SK-N-SH treated with all-trans-retinoic acid at 6 μM for 48 hours (cell line): ENCODE results near the gene HPCAL4.

Experiments used
- ATAC-seq: fragments of 200-7000 bp; cut with Tn5 transposase; 3 replicates; pipeline ENCODE4 v1.9.1; 2020; ENCODE audit warnings: mild to moderate bottlenecking, moderate library complexity
- ARNTL ChIP-seq: fragments of 450-650 bp; formaldehyde crosslinking; IDR thresholded peaks from 2 replicates; pipeline ENCODE4 v1.5.0; 2020; ENCODE audit warnings: low read depth, mild to moderate bottlenecking, moderate library complexity, borderline replicate concordance
- CREB5 ChIP-seq: fragments of 250-450 bp; sonication (Bioruptor Pico); IDR thresholded peaks from 2 replicates; pipeline ENCODE4 v1.5.1; 2020; ENCODE audit warnings: low read depth, mild to moderate bottlenecking, moderate library complexity
- CSDC2 ChIP-seq: fragments of 250-450 bp; sonication (Bioruptor Pico); IDR thresholded peaks from 2 replicates; pipeline ENCODE4 v1.5.0; 2020; ENCODE audit warnings: mild to moderate bottlenecking, moderate library complexity
- CSRNP3 ChIP-seq: fragments of 250-450 bp; sonication (Bioruptor Pico); IDR thresholded peaks from 2 replicates; pipeline ENCODE4 v1.5.1; 2021; ENCODE audit warnings: mild to moderate bottlenecking, moderate library complexity
- ESRRG ChIP-seq: fragments of 250-450 bp; sonication (Bioruptor Pico); IDR thresholded peaks from 2 replicates; pipeline ENCODE4 v1.6.1; 2021; ENCODE audit warnings: mild to moderate bottlenecking
- GLIS3 ChIP-seq: fragments of 250-450 bp; sonication (Bioruptor Pico); IDR thresholded peaks from 2 replicates; pipeline ENCODE4 v1.5.0; 2020; ENCODE audit warnings: mild to moderate bottlenecking, moderate library complexity
- ISL1 ChIP-seq: fragments of 250-450 bp; sonication (Bioruptor Pico); IDR thresholded peaks from 2 replicates; pipeline ENCODE4 v2.1.2; 2022; ENCODE audit warnings: mild to moderate bottlenecking, moderate library complexity
- OSR1 ChIP-seq: fragments of 250-450 bp; sonication (Bioruptor Pico); IDR thresholded peaks from 2 replicates; pipeline ENCODE4 v1.8.0; 2022; ENCODE audit warnings: moderate library complexity, mild to moderate bottlenecking, inconsistent platforms
- PATZ1 ChIP-seq: fragments of 250-450 bp; sonication (Bioruptor Pico); IDR thresholded peaks from 2 replicates; pipeline ENCODE4 v1.8.0; 2020; ENCODE audit warnings: mild to moderate bottlenecking, moderate library complexity, borderline replicate concordance
- POU6F1 ChIP-seq: fragments of 250-450 bp; sonication (Bioruptor Pico); IDR thresholded peaks from 2 replicates; pipeline ENCODE4 v1.8.0; 2021; ENCODE audit warnings: low read depth, mild to moderate bottlenecking, moderate library complexity, borderline replicate concordance
- PPARA ChIP-seq: fragments of 250-450 bp; sonication (Bioruptor Pico); IDR thresholded peaks from 2 replicates; pipeline ENCODE4 v1.5.0; 2020; ENCODE audit warnings: mild to moderate bottlenecking, borderline replicate concordance
- RARB ChIP-seq: fragments of 250-450 bp; sonication (Bioruptor Pico); IDR thresholded peaks from 2 replicates; pipeline ENCODE4 v1.8.0; 2021; ENCODE audit warnings: mild to moderate bottlenecking, moderate library complexity
- SNAI2 ChIP-seq: fragments of 250-450 bp; sonication (Bioruptor Pico); IDR thresholded peaks from 2 replicates; pipeline ENCODE4 v1.5.0; 2020; ENCODE audit warnings: mild to moderate bottlenecking, moderate library complexity
- TOX ChIP-seq: fragments of 250-450 bp; sonication (Bioruptor Pico); IDR thresholded peaks from 2 replicates; pipeline ENCODE4 v1.8.0; 2021; ENCODE audit warnings: mild to moderate bottlenecking, moderate library complexity, borderline replicate concordance
- ZC3H10 ChIP-seq: fragments of 250-450 bp; sonication (Bioruptor Pico); IDR thresholded peaks from 2 replicates; pipeline ENCODE4 v1.5.1; 2021; ENCODE audit warnings: mild to moderate bottlenecking, moderate library complexity
- ZFP3 ChIP-seq: fragments of 250-450 bp; sonication (Bioruptor Pico); IDR thresholded peaks from 2 replicates; pipeline ENCODE4 v1.5.0; 2020; ENCODE audit warnings: mild to moderate bottlenecking, moderate library complexity
- ZFP30 ChIP-seq: fragments of 450-650 bp; formaldehyde crosslinking; IDR thresholded peaks from 2 replicates; pipeline ENCODE4 v1.5.0; 2022; ENCODE audit warnings: mild to moderate bottlenecking, moderate library complexity
- ZNF565 ChIP-seq: fragments of 450-650 bp; formaldehyde crosslinking; conservative IDR thresholded peaks from 2 replicates; pipeline ENCODE4 v1.5.0; 2020; ENCODE audit warnings: low read depth, mild to moderate bottlenecking, moderate library complexity
- ZNF70 ChIP-seq: fragments of 450-650 bp; formaldehyde crosslinking; IDR thresholded peaks from 2 replicates; pipeline ENCODE4 v1.5.0; 2020; ENCODE audit warnings: mild to moderate bottlenecking, moderate library complexity
- ZNF8 ChIP-seq: fragments of 450-650 bp; formaldehyde crosslinking; IDR thresholded peaks from 2 replicates; pipeline ENCODE4 v1.5.0; 2020; ENCODE audit warnings: mild to moderate bottlenecking, moderate library complexity

The HPCAL4 gene

GRCh38 chr1:39655578-39656268 is 35.5 kb downstream of the HPCAL4 start:
- ATAC-seq: peak; percentile 8; the same call in 1 of the 3 replicates
- TF ChIP-seq ZNF8 (CRISPR knock-in tag) (no peak), ZC3H10 (no peak), RARB (no peak), CSDC2 (CRISPR knock-in tag) (no peak), CSRNP3 (CRISPR knock-in tag) (no peak), CREB5 (CRISPR knock-in tag) (no peak), PATZ1 (CRISPR knock-in tag) (no peak), ESRRG (CRISPR knock-in tag) (no peak), POU6F1 (CRISPR knock-in tag) (no peak), ISL1 (CRISPR knock-in tag) (no peak), PPARA (no peak), OSR1 (CRISPR knock-in tag) (no peak), ZFP3 (CRISPR knock-in tag) (no peak), ZFP30 (CRISPR knock-in tag) (no peak), ARNTL (CRISPR knock-in tag) (no peak), TOX (CRISPR knock-in tag) (no peak)

- ATAC-seq: no peak
- no peak for TF ChIP-seq RARB
- TF ChIP-seq PPARA: no peak
- no peak for TF ChIP-seq ZNF70 (CRISPR knock-in tag)
- no peak for TF ChIP-seq ZFP3 (CRISPR knock-in tag)
- TF ChIP-seq ZNF565: no peak
- no peak for TF ChIP-seq SNAI2 (CRISPR knock-in tag)
- TF ChIP-seq OSR1 (CRISPR knock-in tag): no peak
- TF ChIP-seq GLIS3: no peak
- TF ChIP-seq ZNF8 (CRISPR knock-in tag): no peak
- TF ChIP-seq ZFP30 (CRISPR knock-in tag): no peak
Measured at GRCh38 chr1:39654291-39654690, 36.9 kb downstream of the HPCAL4 start.

- peak; percentile 79 for ATAC-seq
- TF ChIP-seq ZNF8 (CRISPR knock-in tag) (no peak), ESRRG (CRISPR knock-in tag) (no peak), ZFP3 (CRISPR knock-in tag) (no peak)
Measured at GRCh38 chr1:39653546-39654031, 37.6 kb downstream of the HPCAL4 start.

- no peak for ATAC-seq
- TF ChIP-seq GLIS3: no peak
- TF ChIP-seq SNAI2 (CRISPR knock-in tag): no peak
- no peak for TF ChIP-seq PPARA
- no peak for TF ChIP-seq PATZ1 (CRISPR knock-in tag)
- no peak for TF ChIP-seq CSDC2 (CRISPR knock-in tag)
- TF ChIP-seq TOX (CRISPR knock-in tag): no peak
- no peak for TF ChIP-seq CSRNP3 (CRISPR knock-in tag)
- no peak for TF ChIP-seq ZFP30 (CRISPR knock-in tag)
- TF ChIP-seq ZC3H10: no peak
- TF ChIP-seq RARB: no peak
- TF ChIP-seq CREB5 (CRISPR knock-in tag): no peak
- no peak for TF ChIP-seq ARNTL (CRISPR knock-in tag)
- no peak for TF ChIP-seq ESRRG (CRISPR knock-in tag)
- no peak for TF ChIP-seq ZNF565
- TF ChIP-seq ZFP3 (CRISPR knock-in tag): no peak
- TF ChIP-seq POU6F1 (CRISPR knock-in tag): no peak
- TF ChIP-seq ZNF70 (CRISPR knock-in tag): no peak
- no peak for TF ChIP-seq ISL1 (CRISPR knock-in tag)
Measured at GRCh38 chr1:39652554-39652953, 38.7 kb downstream of the HPCAL4 start.
